Measurements from ENCODE around the gene SIL1.

The SIL1 gene

DNA sequence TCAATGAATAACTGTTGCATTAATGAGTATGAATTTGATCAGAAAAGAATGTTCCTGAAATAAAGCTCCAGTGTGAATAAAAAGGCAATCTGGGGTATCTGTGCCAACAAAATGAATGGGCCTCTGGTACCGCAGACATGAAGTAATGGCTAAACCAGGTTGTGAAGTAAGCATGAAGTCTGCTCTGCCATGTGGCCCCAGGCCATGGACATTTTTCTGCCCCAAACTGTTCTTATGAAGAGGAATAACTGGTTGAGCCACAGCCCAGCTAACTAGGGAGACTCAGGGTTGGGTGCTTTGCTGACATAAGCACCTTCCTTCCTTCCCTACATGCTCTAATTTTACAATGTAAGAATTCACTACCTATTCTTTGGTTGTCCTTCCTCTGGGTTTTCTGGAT is 175.6 kb downstream of the SIL1 start:
- Histone ChIP-seq H3K4me3 (ENCODE audit: low read depth, low read length, poor library complexity, severe bottlenecking) (no peak overlapping the region), H3K9ac (ENCODE audit: low read length) (no peak overlapping the region), H3K79me2 (ENCODE audit: insufficient read depth, low read length) (no peaks in the 10 kb centered on the region), H3K27ac (ENCODE audit: low read depth, low read length, poor library complexity, severe bottlenecking) (no peak overlapping the region), H3K9me3 (ENCODE audit: low read length) (no peaks in the 10 kb centered on the region), H3K9me2 (ENCODE audit: low read depth, low read length) (no peaks in the 10 kb centered on the region), H3K27me3 (ENCODE audit: insufficient read depth, low read length) (no peaks in the 10 kb centered on the region), H3K36me3 (ENCODE audit: insufficient read depth, low read length) (peaks cover 7% of the 10 kb centered on the region; the same call in 1 of the 2 replicates), H3K4me2 (ENCODE audit: low read length) (no peak overlapping the region), H3F3A (ENCODE audit: insufficient read depth, low read length) (no peaks in the 10 kb centered on the region), H4K20me1 (ENCODE audit: insufficient read depth, low read length) (no peaks in the 10 kb centered on the region), H2AFZ (ENCODE audit: low read length) (no peak overlapping the region), H3K4me1 (ENCODE audit: insufficient read depth, low read length, severe bottlenecking) (no peaks in the 10 kb centered on the region)
- TF ChIP-seq EZH2 (IDR thresholded peaks at IDR 0.05; ENCODE audit: borderline replicate concordance, low read length), result no peak
- TF ChIP-seq, protein P1, sequence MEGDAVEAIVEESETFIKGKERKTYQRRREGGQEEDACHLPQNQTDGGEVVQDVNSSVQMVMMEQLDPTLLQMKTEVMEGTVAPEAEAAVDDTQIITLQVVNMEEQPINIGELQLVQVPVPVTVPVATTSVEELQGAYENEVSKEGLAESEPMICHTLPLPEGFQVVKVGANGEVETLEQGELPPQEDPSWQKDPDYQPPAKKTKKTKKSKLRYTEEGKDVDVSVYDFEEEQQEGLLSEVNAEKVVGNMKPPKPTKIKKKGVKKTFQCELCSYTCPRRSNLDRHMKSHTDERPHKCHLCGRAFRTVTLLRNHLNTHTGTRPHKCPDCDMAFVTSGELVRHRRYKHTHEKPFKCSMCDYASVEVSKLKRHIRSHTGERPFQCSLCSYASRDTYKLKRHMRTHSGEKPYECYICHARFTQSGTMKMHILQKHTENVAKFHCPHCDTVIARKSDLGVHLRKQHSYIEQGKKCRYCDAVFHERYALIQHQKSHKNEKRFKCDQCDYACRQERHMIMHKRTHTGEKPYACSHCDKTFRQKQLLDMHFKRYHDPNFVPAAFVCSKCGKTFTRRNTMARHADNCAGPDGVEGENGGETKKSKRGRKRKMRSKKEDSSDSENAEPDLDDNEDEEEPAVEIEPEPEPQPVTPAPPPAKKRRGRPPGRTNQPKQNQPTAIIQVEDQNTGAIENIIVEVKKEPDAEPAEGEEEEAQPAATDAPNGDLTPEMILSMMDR (IDR thresholded peaks at IDR 0.05; ENCODE audit: low read length), result no peak

DNA sequence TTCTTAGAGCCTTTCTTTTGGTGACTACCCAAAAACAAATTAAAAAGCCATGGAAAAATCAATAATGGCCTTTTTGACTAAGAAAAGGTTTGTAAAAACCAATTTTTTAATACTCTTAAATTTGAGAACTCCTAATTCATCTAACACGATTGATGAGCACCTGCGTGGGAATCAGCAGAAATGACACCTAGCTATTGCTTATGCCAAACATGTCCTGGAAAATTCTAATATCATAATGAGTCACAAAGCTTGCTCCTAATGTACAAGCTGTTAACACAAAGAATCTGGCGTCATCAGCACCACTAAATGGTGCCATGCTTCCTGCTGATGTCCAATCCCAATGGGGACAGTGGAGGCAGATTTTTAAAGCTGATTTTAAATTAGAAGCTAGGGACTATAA is 176.8 kb downstream of the SIL1 start:
- H3K9ac ChIP-seq (ENCODE audit: low read length), result no peak overlapping the region
- H4K20me1 ChIP-seq (ENCODE audit: insufficient read depth, low read length), result no peaks in the 10 kb centered on the region
- no peaks in the 10 kb centered on the region for H3K79me2 ChIP-seq (ENCODE audit: insufficient read depth, low read length)
- no peaks in the 10 kb centered on the region for H3K27me3 ChIP-seq (ENCODE audit: insufficient read depth, low read length)
- H3K4me3 ChIP-seq (ENCODE audit: low read depth, low read length, poor library complexity, severe bottlenecking), result no peak overlapping the region
- no peaks in the 10 kb centered on the region for H3K4me1 ChIP-seq (ENCODE audit: insufficient read depth, low read length, severe bottlenecking)
- no peaks in the 10 kb centered on the region for H3K9me3 ChIP-seq (ENCODE audit: low read length)
- no peak overlapping the region for H3K27ac ChIP-seq (ENCODE audit: low read depth, low read length, poor library complexity, severe bottlenecking)
- no peaks in the 10 kb centered on the region for H3F3A ChIP-seq (ENCODE audit: insufficient read depth, low read length)
- H3K4me2 ChIP-seq (ENCODE audit: low read length), result no peak overlapping the region
- H3K36me3 ChIP-seq (ENCODE audit: insufficient read depth, low read length), result peaks cover 7% of the 10 kb centered on the region; the same call in 1 of the 2 replicates
- no peaks in the 10 kb centered on the region for H3K9me2 ChIP-seq (ENCODE audit: low read depth, low read length)
- no peak overlapping the region for H2AFZ ChIP-seq (ENCODE audit: low read length)
- no peak for TF ChIP-seq EZH2 (IDR thresholded peaks at IDR 0.05; ENCODE audit: borderline replicate concordance, low read length)
- TF ChIP-seq, protein P1 (IDR thresholded peaks at IDR 0.05; ENCODE audit: low read length), result no peak

DNA sequence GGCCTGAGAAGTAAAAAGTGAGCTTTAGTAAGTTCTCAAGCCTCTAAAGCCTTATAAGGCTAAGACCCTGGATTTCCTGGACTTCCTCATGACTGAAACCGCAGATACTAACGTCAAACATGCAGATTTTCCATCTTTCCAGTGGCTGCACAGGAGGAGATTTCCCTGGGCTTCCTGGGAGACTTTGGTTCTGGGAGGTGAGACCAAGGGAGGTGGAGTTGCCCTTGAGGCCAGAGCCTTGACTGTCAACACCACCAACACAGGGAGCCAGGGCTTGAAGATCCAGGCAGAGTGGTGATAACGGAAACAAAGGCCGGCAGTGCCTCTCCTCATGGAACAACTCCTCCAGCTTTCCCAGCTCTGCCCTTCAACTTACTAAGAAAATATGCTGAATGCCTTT is 178.3 kb downstream of the SIL1 start:
- Histone ChIP-seq H3K9me3 (ENCODE audit: low read length) (no peaks in the 10 kb centered on the region), H3K4me3 (ENCODE audit: low read depth, low read length, poor library complexity, severe bottlenecking) (no peak overlapping the region), H3K4me2 (ENCODE audit: low read length) (no peak overlapping the region), H3F3A (ENCODE audit: insufficient read depth, low read length) (no peaks in the 10 kb centered on the region), H3K4me1 (ENCODE audit: insufficient read depth, low read length, severe bottlenecking) (no peaks in the 10 kb centered on the region), H3K36me3 (ENCODE audit: insufficient read depth, low read length) (peaks cover 4% of the 10 kb centered on the region; the same call in 1 of the 2 replicates), H3K27ac (ENCODE audit: low read depth, low read length, poor library complexity, severe bottlenecking) (no peak overlapping the region), H2AFZ (ENCODE audit: low read length) (no peak overlapping the region), H3K9me2 (ENCODE audit: low read depth, low read length) (no peaks in the 10 kb centered on the region), H3K27me3 (ENCODE audit: insufficient read depth, low read length) (no peaks in the 10 kb centered on the region), H3K9ac (ENCODE audit: low read length) (no peak overlapping the region), H3K79me2 (ENCODE audit: insufficient read depth, low read length) (no peaks in the 10 kb centered on the region), H4K20me1 (ENCODE audit: insufficient read depth, low read length) (no peaks in the 10 kb centered on the region)
- no peak for TF ChIP-seq EZH2 (IDR thresholded peaks at IDR 0.05; ENCODE audit: borderline replicate concordance, low read length)

DNA sequence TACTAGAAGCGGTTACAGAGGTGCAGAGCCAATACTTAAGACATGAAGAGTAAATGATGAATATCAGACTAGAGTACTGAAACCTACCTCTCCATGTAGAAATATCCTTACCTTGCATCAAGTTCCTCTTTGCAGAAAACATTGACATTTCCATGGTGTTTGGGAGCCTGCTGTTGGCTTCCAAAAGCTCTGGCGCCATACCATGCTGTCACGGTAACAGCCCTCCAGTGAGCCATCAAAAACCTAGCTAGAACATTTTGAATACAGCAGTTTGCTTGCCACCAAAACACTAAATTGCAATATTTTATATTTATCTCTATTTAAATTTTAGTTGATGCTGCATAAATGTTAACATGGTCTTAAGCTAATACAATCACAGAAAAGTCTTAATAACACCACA is 179.0 kb downstream of the SIL1 start:
- Histone ChIP-seq H3K9me2 (ENCODE audit: low read depth, low read length) (no peaks in the 10 kb centered on the region), H2AFZ (ENCODE audit: low read length) (no peak overlapping the region)

More for the DNA sequence above, 179.0 kb downstream of the SIL1 start:
- Histone ChIP-seq H3K4me2 (ENCODE audit: low read length) (no peak overlapping the region), H3K27me3 (ENCODE audit: insufficient read depth, low read length) (no peaks in the 10 kb centered on the region), H3K9me3 (ENCODE audit: low read length) (no peaks in the 10 kb centered on the region), H3K4me3 (ENCODE audit: low read depth, low read length, poor library complexity, severe bottlenecking) (no peak overlapping the region), H3F3A (ENCODE audit: insufficient read depth, low read length) (no peaks in the 10 kb centered on the region), H4K20me1 (ENCODE audit: insufficient read depth, low read length) (no peaks in the 10 kb centered on the region), H3K9ac (ENCODE audit: low read length) (no peak overlapping the region), H3K79me2 (ENCODE audit: insufficient read depth, low read length) (no peaks in the 10 kb centered on the region), H3K4me1 (ENCODE audit: insufficient read depth, low read length, severe bottlenecking) (no peaks in the 10 kb centered on the region), H3K36me3 (ENCODE audit: insufficient read depth, low read length) (peaks cover 4% of the 10 kb centered on the region; the same call in 1 of the 2 replicates), H3K27ac (ENCODE audit: low read depth, low read length, poor library complexity, severe bottlenecking) (no peak overlapping the region)
- TF ChIP-seq, protein P1 (IDR thresholded peaks at IDR 0.05; ENCODE audit: low read length), result no peak
- no peak for TF ChIP-seq EZH2 (IDR thresholded peaks at IDR 0.05; ENCODE audit: borderline replicate concordance, low read length)

Measured in OCI-LY1 (cell line).